HCT116 (cell line): ENCODE measurements around the gene PLCXD1. TPM values are rescaled to one million over a fixed set of nuclear protein-coding genes. Genes with fewer than 3 reads are reported as not detected.
A peak's percentile ranks its signal among the peaks of the same experiment; 100 is the strongest.

Source experiments
- ATAC-seq: fragments of 200-7000 bp; cut with Tn5 transposase; 2 replicates; pipeline ENCODE4 v1.9.1; 2020; ENCODE audit warnings: mild to moderate bottlenecking, moderate library complexity
- Bru-seq: library from RNA; stranded (reverse); fragments of 400-500 nt; gene quantifications from one replicate; lab custom pipeline; 2021; lab: Mats Ljungman, UMichigan
- BruChase-seq, 2 experiments: library from RNA; stranded (reverse); fragments of 400-500 nt; gene quantifications; one replicate each; lab custom pipeline; 2021; lab: Mats Ljungman, UMichigan
- BruUV-seq: library from RNA; stranded (reverse); fragments of 400-500 nt; replicated peaks from 2 replicates; lab custom pipeline; 2021; lab: Mats Ljungman, UMichigan
- CTCF ChIA-PET: fragments of 300-600 bp; sonication (Branson Sonifier 250); formaldehyde crosslinking; loops from one replicate; lab custom pipeline; 2021; ENCODE audit warnings: antibody characterized with exemption; lab: Charles Lee
- POLR2A ChIA-PET: fragments of 300-600, 350-600 bp; sonication (Branson Sonifier 250); formaldehyde crosslinking; loops from one replicate; lab custom pipeline; 2021; ENCODE audit warnings: antibody characterized with exemption; lab: Charles Lee
- RAD21 ChIA-PET, 2 experiments: fragments of 300-600 bp; sonication (Branson Sonifier 250); formaldehyde crosslinking; loops; one replicate each; lab custom pipeline; 2023; ENCODE audit warnings: low total read pairs in 2 of 2; ENCODE audit not compliant: uncharacterized antibody in 2 of 2, unreplicated experiment in 2 of 2, low non-redundant PET in 1 of 2; lab: Charles Lee
- DNase-seq: peaks from one replicate; pipeline ENCODE4 v3.0.0-alpha.2; 2010; ENCODE audit warnings: low read depth, low spot score
- H2AFZ ChIP-seq: fragments of 200-600 bp; shearing (Covaris generic), sonication (generic); 2 replicates; pipeline ENCODE4 v1.6.1; 2017; ENCODE audit warnings: low read depth, mixed run types, mixed read lengths, antibody characterized with exemption, low read length; ENCODE audit not compliant: poor library complexity, severe bottlenecking
- H3K27ac ChIP-seq: 2 replicates; pipeline ENCODE4 v1.5.1; 2012; ENCODE audit warnings: low read depth, low read length
- H3K27me3 ChIP-seq: fragments of 200-600 bp; sonication (generic); 2 replicates; pipeline ENCODE4 v1.6.1; 2016; ENCODE audit warnings: mixed run types, low read length, mixed read lengths; ENCODE audit not compliant: insufficient read depth
- H3K36me3 ChIP-seq, 2 experiments: fragments of 200-500 bp in 1 of 2; fragments of 200-600 bp in 1 of 2; sonication (Bioruptor generic) in 1 of 2; sonication (generic) in 1 of 2; 2 replicates each; pipeline versions ENCODE4 v1.5.1 to v1.6.1; 2014 to 2016; ENCODE audit warnings: low read length in 2 of 2, inconsistent platforms in 1 of 2, mixed read lengths in 1 of 2, mixed run types in 1 of 2; ENCODE audit not compliant: insufficient read depth in 2 of 2, control insufficient read depth in 1 of 2
- H3K4me1 ChIP-seq, 2 experiments: fragments of 200-600 bp in 1 of 2; sonication (generic) in 1 of 2; 2 replicates each; pipeline versions ENCODE4 v1.5.1 to v1.6.1; 2012 to 2017; ENCODE audit warnings: low read length in 2 of 2, inconsistent platforms in 1 of 2, mild to moderate bottlenecking in 1 of 2, mixed read lengths in 1 of 2, mixed run types in 1 of 2, moderate library complexity in 1 of 2; ENCODE audit not compliant: insufficient read depth in 2 of 2, control insufficient read depth in 1 of 2
- H3K4me2 ChIP-seq: fragments of 200-600 bp; sonication (generic); 2 replicates; pipeline ENCODE4 v1.6.1; 2017; ENCODE audit warnings: mixed run types, low read length, mixed read lengths
- H3K4me3 ChIP-seq, 2 experiments: fragments of 200-600 bp in 1 of 2; sonication (generic) in 1 of 2; replicated peaks in 1 of 2; 2 replicates each; pipeline ENCODE4 v1.5.1; 2011 to 2016; ENCODE audit warnings: low read length in 2 of 2, control low read depth in 1 of 2, low read depth in 1 of 2, mild to moderate bottlenecking in 1 of 2, mixed read lengths in 1 of 2, mixed run types in 1 of 2
- H3K79me2 ChIP-seq: fragments of 200-600 bp; sonication (generic); 2 replicates; pipeline ENCODE4 v1.6.1; 2017; ENCODE audit warnings: mild to moderate bottlenecking, mixed run types, low read length, moderate library complexity, mixed read lengths; ENCODE audit not compliant: insufficient read depth
- H3K9ac ChIP-seq: fragments of 200-600 bp; sonication (generic); 2 replicates; pipeline ENCODE4 v1.6.1; 2016; ENCODE audit warnings: low read length, mixed read lengths
- H3K9me2 ChIP-seq: fragments of 200-600 bp; sonication (generic), shearing (Covaris generic); 2 replicates; pipeline ENCODE4 v1.6.1; 2017; ENCODE audit warnings: mixed run types, mild to moderate bottlenecking, moderate library complexity; ENCODE audit not compliant: insufficient read depth
- H3K9me3 ChIP-seq, 2 experiments: fragments of 200-500 bp in 1 of 2; fragments of 200-600 bp in 1 of 2; sonication (Bioruptor generic) in 1 of 2; sonication (generic) in 1 of 2; 2 replicates each; pipeline ENCODE4 v1.6.1; 2014 to 2017; ENCODE audit warnings: low read length in 2 of 2, mixed read lengths in 2 of 2, inconsistent platforms in 1 of 2, low read depth in 1 of 2, mild to moderate bottlenecking in 1 of 2, mixed run types in 1 of 2, moderate library complexity in 1 of 2; ENCODE audit not compliant: control insufficient read depth in 1 of 2, insufficient read depth in 1 of 2
- H4K20me1 ChIP-seq: fragments of 200-600 bp; sonication (generic), shearing (Covaris generic); 2 replicates; pipeline ENCODE4 v1.6.1; 2017; ENCODE audit warnings: mixed run types, mild to moderate bottlenecking, moderate library complexity; ENCODE audit not compliant: insufficient read depth
- CBX3 ChIP-seq: IDR thresholded peaks from 2 replicates; pipeline ENCODE4 v1.6.1; 2012; ENCODE audit warnings: low read depth
- CEBPB ChIP-seq: IDR thresholded peaks from 2 replicates; pipeline ENCODE4 v1.6.1; 2012; ENCODE audit warnings: low read depth
- EGR1 ChIP-seq: IDR thresholded peaks from 2 replicates; pipeline ENCODE4 v1.6.1; 2012; ENCODE audit warnings: low read depth
- ELF1 ChIP-seq: IDR thresholded peaks from 2 replicates; pipeline ENCODE4 v1.6.1; 2012; ENCODE audit warnings: low read depth, borderline replicate concordance
- EZH2phosphoT487 ChIP-seq: fragments of 200-600 bp; IDR thresholded peaks from 2 replicates; pipeline ENCODE4 v1.6.1; 2018; ENCODE audit warnings: antibody characterized with exemption, borderline replicate concordance
- FOSL1 ChIP-seq: IDR thresholded peaks from 2 replicates; pipeline ENCODE4 v1.6.1; 2012; ENCODE audit warnings: low read depth
- POLR2AphosphoS5 ChIP-seq: IDR thresholded peaks from 2 replicates; pipeline ENCODE4 v1.6.1; 2011; ENCODE audit warnings: mild to moderate bottlenecking, low read depth, low read length, moderate library complexity
- RAD21 ChIP-seq: IDR thresholded peaks from 2 replicates; pipeline ENCODE4 v1.6.1; 2012; ENCODE audit warnings: low read depth, mild to moderate bottlenecking
- SIN3A ChIP-seq: IDR thresholded peaks from 2 replicates; pipeline ENCODE4 v1.6.1; 2012; ENCODE audit warnings: low read depth
- SRF ChIP-seq: IDR thresholded peaks from 2 replicates; pipeline ENCODE4 v1.6.1; 2012; ENCODE audit warnings: low read depth
- TCF7L2 ChIP-seq: IDR thresholded peaks from 2 replicates; pipeline ENCODE4 v1.7.0; 2011; ENCODE audit warnings: borderline replicate concordance, inconsistent platforms; ENCODE audit not compliant: insufficient read depth, insufficient read length; ENCODE audit errors: extremely low read depth
- YY1 ChIP-seq: IDR thresholded peaks from 2 replicates; pipeline ENCODE4 v1.6.1; 2011; ENCODE audit warnings: low read length, low read depth, moderate library complexity, mild to moderate bottlenecking; ENCODE audit not compliant: insufficient replicate concordance; ENCODE audit errors: extremely low read depth
- ZNF274 ChIP-seq: fragments of 200-500 bp; sonication (Bioruptor generic); IDR thresholded peaks from 2 replicates; pipeline ENCODE4 v1.6.1; 2014; ENCODE audit warnings: mild to moderate bottlenecking, low read depth, low read length, inconsistent platforms
- intact Hi-C: fragments of 100-400 bp; cut with micrococcal nuclease; formaldehyde crosslinking; loops from 2 replicates; pipeline ENCODE4 v1.10.0; 2022
- long read RNA-seq: library from polyadenylated mRNA; unstranded; transcript quantifications from one replicate; pipeline ENCODE4 v2.0.0, GENCODE V29; 2021; ENCODE audit not compliant: unreplicated experiment
- polyA plus RNA-seq: library from polyadenylated mRNA; unstranded; fragments of >200 nt; gene quantifications from 2 replicates; pipeline ENCODE4 v1.2.1, GENCODE V29; 2012; ENCODE audit warnings: missing spikeins
- total RNA-seq: library from RNA; stranded (reverse); gene quantifications from one replicate; pipeline ENCODE4 v1.2.1, GENCODE V29; 2021; ENCODE audit not compliant: unreplicated experiment
- TF ChIP-seq, protein P1 (sequence below): IDR thresholded peaks from 2 replicates; pipeline ENCODE4 v1.6.1; 2011; ENCODE audit warnings: mild to moderate bottlenecking, low read length, moderate library complexity; ENCODE audit not compliant: insufficient replicate concordance; ENCODE audit errors: extremely low read depth
- TF ChIP-seq, protein P2 (sequence below): IDR thresholded peaks from 2 replicates; pipeline ENCODE4 v1.6.1; 2012
- TF ChIP-seq, protein P3 (sequence below): IDR thresholded peaks from 2 replicates; pipeline ENCODE4 v1.6.1; 2012
- TF ChIP-seq, protein P4 (sequence below), 3 experiments: fragments of 200-600 bp in 1 of 3; sonication (generic) in 1 of 3; IDR thresholded peaks in 2 of 3; conservative IDR thresholded peaks in 1 of 3; 2 replicates each; pipeline ENCODE4 v1.5.1; 2012 to 2017; ENCODE audit warnings: low read depth in 2 of 3, low read length in 2 of 3, antibody characterized with exemption in 1 of 3, borderline replicate concordance in 1 of 3, control low read depth in 1 of 3, mild to moderate bottlenecking in 1 of 3, mixed read lengths in 1 of 3, mixed run types in 1 of 3, moderate library complexity in 1 of 3; ENCODE audit not compliant: insufficient read depth in 1 of 3

The PLCXD1 gene, protein sequence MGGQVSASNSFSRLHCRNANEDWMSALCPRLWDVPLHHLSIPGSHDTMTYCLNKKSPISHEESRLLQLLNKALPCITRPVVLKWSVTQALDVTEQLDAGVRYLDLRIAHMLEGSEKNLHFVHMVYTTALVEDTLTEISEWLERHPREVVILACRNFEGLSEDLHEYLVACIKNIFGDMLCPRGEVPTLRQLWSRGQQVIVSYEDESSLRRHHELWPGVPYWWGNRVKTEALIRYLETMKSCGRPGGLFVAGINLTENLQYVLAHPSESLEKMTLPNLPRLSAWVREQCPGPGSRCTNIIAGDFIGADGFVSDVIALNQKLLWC
- total RNA-seq = 26.3 TPM
- polyA plus RNA-seq = 18.3 and 20.1 TPM in 2 replicates
- percentile 50 among the genes with signal in this experiment for Bru-seq, nascent RNA
- BruChase-seq, experiment 1, labeled RNA remaining after a 6-hour chase = percentile 66 among the genes with signal in this experiment
- percentile 63 among the genes with signal in this experiment for BruChase-seq, experiment 2, labeled RNA remaining after a 2-hour chase
- long read RNA-seq, full-length matches to known transcripts = 2 of 14 reads
- long read RNA-seq, partial matches to known transcripts = 1 of 14 reads
- long read RNA-seq, other reads (novel, unspliced or antisense) = 11 of 14 reads

DNA sequence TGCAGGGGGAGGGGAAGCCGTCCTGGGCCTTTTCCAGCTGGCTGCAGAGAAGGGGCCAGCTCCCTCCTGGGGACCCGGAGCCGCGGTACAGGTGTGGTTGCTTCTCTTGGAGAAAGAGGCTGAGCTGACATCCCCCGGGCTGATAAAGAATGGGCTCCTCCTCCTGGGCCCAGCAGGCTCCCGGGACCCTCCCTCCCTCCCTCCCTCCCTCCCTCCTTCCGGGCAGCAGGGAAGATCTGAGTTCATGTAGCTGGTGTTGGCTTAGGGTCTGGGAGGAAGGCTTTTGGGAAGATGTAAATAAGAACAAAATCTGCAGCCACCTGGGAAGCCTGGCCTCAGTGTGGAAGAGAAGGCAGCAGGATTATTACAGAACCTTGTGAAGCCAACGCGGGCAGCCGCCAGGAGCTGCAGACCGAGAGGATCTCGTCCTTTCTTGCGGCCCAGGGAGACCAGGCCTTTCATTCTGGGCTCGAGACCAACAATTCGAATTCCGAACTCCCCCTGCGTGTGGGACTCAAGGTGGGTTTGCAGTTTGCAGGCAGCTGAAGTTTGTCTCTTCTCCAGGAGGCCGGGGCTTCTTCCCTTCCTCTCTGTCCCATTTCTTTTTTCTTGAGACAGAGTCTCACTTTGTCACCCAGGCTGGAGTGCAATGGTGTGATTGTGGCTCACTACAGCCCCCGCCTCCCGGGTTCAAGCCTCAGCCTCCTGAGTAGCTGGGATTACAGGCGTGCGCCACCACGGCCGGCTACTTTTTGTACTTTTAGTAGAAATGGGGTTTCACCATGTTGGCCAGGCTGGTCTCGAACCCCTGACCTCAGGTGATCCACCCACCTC is at the start of gene PLCXD1:
Gene PLCXD1 (plus strand): TSS at position 216 of the 834 bp plus-strand sequence. CDS start 2,807 bp downstream, outside the sequence.
- peaks cover 0 to 15% of the 10 kb centered on the region in 2 experiments; a peak in 1 of 4 replicates for H3K36me3 ChIP-seq
- H3K9me2 ChIP-seq = no peaks in the 10 kb centered on the region
- intact Hi-C loops = no loop called here
- H3K27me3 ChIP-seq = no peaks in the 10 kb centered on the region
- CTCF ChIA-PET = no interaction called here
- RAD21 ChIA-PET = no interaction called here
- no peak for ATAC-seq
- BruUV-seq = no TSS peak
- no peak for DNase-seq
- H2AFZ ChIP-seq = no peak within 1 kb of the TSS
- no peaks in the 10 kb centered on the region; a peak in 1 of 4 replicates for H3K9me3 ChIP-seq
- H3K79me2 ChIP-seq = no peaks in the 10 kb centered on the region
- peaks cover 0 to 11% of the 10 kb centered on the region in 2 experiments; a peak in 2 of 4 replicates for H3K4me1 ChIP-seq
- H3K4me2 ChIP-seq = no peak within 1 kb of the TSS
- H3K27ac ChIP-seq = no peak within 1 kb of the TSS
- POLR2A ChIA-PET = no interaction called here
- no peaks in the 10 kb centered on the region for H4K20me1 ChIP-seq
- peak within 1 kb of the TSS in 1 of 2 experiments; percentile 26; a peak in 2 of 4 replicates for H3K4me3 ChIP-seq
- no peak within 1 kb of the TSS for H3K9ac ChIP-seq
- TF ChIP-seq EZH2phosphoT487 (no peak), FOSL1 (no peak), CEBPB (no peak), SIN3A (no peak), EGR1 (no peak), ELF1 (no peak), YY1 (no peak), ZNF274 (no peak), CBX3 (no peak), POLR2AphosphoS5 (no peak), TCF7L2 (no peak), SRF (no peak), RAD21 (no peak)
- TF ChIP-seq, protein P1, sequence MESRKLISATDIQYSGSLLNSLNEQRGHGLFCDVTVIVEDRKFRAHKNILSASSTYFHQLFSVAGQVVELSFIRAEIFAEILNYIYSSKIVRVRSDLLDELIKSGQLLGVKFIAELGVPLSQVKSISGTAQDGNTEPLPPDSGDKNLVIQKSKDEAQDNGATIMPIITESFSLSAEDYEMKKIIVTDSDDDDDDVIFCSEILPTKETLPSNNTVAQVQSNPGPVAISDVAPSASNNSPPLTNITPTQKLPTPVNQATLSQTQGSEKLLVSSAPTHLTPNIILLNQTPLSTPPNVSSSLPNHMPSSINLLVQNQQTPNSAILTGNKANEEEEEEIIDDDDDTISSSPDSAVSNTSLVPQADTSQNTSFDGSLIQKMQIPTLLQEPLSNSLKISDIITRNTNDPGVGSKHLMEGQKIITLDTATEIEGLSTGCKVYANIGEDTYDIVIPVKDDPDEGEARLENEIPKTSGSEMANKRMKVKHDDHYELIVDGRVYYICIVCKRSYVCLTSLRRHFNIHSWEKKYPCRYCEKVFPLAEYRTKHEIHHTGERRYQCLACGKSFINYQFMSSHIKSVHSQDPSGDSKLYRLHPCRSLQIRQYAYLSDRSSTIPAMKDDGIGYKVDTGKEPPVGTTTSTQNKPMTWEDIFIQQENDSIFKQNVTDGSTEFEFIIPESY = no peak
- TF ChIP-seq, protein P2, sequence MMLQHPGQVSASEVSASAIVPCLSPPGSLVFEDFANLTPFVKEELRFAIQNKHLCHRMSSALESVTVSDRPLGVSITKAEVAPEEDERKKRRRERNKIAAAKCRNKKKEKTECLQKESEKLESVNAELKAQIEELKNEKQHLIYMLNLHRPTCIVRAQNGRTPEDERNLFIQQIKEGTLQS = no peak
- TF ChIP-seq, protein P3, sequence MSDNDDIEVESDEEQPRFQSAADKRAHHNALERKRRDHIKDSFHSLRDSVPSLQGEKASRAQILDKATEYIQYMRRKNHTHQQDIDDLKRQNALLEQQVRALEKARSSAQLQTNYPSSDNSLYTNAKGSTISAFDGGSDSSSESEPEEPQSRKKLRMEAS = no peak
- TF ChIP-seq, protein P4, sequence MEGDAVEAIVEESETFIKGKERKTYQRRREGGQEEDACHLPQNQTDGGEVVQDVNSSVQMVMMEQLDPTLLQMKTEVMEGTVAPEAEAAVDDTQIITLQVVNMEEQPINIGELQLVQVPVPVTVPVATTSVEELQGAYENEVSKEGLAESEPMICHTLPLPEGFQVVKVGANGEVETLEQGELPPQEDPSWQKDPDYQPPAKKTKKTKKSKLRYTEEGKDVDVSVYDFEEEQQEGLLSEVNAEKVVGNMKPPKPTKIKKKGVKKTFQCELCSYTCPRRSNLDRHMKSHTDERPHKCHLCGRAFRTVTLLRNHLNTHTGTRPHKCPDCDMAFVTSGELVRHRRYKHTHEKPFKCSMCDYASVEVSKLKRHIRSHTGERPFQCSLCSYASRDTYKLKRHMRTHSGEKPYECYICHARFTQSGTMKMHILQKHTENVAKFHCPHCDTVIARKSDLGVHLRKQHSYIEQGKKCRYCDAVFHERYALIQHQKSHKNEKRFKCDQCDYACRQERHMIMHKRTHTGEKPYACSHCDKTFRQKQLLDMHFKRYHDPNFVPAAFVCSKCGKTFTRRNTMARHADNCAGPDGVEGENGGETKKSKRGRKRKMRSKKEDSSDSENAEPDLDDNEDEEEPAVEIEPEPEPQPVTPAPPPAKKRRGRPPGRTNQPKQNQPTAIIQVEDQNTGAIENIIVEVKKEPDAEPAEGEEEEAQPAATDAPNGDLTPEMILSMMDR (IDR thresholded peaks at IDR 0.05 in 2 of 3, conservative IDR thresholded peaks at IDR 0.05 in 1 of 3; ENCODE audit: borderline replicate concordance in 1 of 3, insufficient read depth in 1 of 3, low read depth in 2 of 3, low read length in 2 of 3) = no peak
